Type B pancreatic cell (in vitro differentiated cells): Measurements from ENCODE around the gene PCDHB13. TPM values are rescaled to one million over a fixed set of nuclear protein-coding genes. Genes with fewer than 3 reads are reported as not detected.
"Not testable (repeated sequence)": the region's sequence is repeated elsewhere in the genome, so short reads cannot be mapped to it uniquely, and the experiment has no call there.

ENCODE experiments used
- DNase-seq: peaks from one replicate; pipeline ENCODE4 v3.0.0; 2021; ENCODE audit warnings: mixed read lengths; ENCODE audit not compliant: unreplicated experiment; ENCODE audit errors: extremely low spot score
- H3K27ac Mint-ChIP-seq: 2 replicates; pipeline ENCODE4 v1.8.0; 2021; ENCODE audit warnings: mild to moderate bottlenecking, mixed read lengths
- H3K27me3 Mint-ChIP-seq: 2 replicates; pipeline ENCODE4 v1.8.0; 2021; ENCODE audit warnings: mixed read lengths
- H3K36me3 Mint-ChIP-seq: 2 replicates; pipeline ENCODE4 v1.8.0; 2021; ENCODE audit warnings: mixed read lengths
- H3K4me1 Mint-ChIP-seq: one replicate; pipeline ENCODE4 v1.8.0; 2021; ENCODE audit warnings: mixed read lengths; ENCODE audit not compliant: unreplicated experiment
- H3K4me3 Mint-ChIP-seq: 2 replicates; pipeline ENCODE4 v1.8.0; 2021; ENCODE audit warnings: mild to moderate bottlenecking, mixed read lengths
- H3K9me3 Mint-ChIP-seq: 2 replicates; pipeline ENCODE4 v1.8.0; 2021; ENCODE audit warnings: mixed read lengths
- long read RNA-seq: library from polyadenylated mRNA; unstranded; transcript quantifications from one replicate; pipeline ENCODE4 v2.0.0, GENCODE V29; 2020
- total RNA-seq: library from RNA; stranded (reverse); gene quantifications from 2 replicates; pipeline ENCODE4 v1.2.1, GENCODE V29; 2021; ENCODE audit warnings: low replicate concordance
- TF ChIP-seq, protein P1 (sequence below): fragments of 200-600 bp; sonication (generic); conservative IDR thresholded peaks from 2 replicates; pipeline ENCODE4 v1.5.0; 2021; ENCODE audit warnings: antibody characterized with exemption, mild to moderate bottlenecking

Gene PCDHB13
- total RNA-seq: 2.3 and 4.7 TPM in 2 replicates
- long read RNA-seq, full-length matches to known transcripts: 5 of 6 reads
- long read RNA-seq, partial matches to known transcripts: 0 of 6 reads
- long read RNA-seq, other reads (novel, unspliced or antisense): 1 of 6 reads

- not testable (repeated sequence) for H3K27ac Mint-ChIP-seq, H3K9me3 Mint-ChIP-seq, H3K4me1 Mint-ChIP-seq, H3K36me3 Mint-ChIP-seq, DNase-seq, H3K27me3 Mint-ChIP-seq
- peak within 1 kb of the TSS; percentile 78 for H3K4me3 Mint-ChIP-seq
- TF ChIP-seq, protein P1, sequence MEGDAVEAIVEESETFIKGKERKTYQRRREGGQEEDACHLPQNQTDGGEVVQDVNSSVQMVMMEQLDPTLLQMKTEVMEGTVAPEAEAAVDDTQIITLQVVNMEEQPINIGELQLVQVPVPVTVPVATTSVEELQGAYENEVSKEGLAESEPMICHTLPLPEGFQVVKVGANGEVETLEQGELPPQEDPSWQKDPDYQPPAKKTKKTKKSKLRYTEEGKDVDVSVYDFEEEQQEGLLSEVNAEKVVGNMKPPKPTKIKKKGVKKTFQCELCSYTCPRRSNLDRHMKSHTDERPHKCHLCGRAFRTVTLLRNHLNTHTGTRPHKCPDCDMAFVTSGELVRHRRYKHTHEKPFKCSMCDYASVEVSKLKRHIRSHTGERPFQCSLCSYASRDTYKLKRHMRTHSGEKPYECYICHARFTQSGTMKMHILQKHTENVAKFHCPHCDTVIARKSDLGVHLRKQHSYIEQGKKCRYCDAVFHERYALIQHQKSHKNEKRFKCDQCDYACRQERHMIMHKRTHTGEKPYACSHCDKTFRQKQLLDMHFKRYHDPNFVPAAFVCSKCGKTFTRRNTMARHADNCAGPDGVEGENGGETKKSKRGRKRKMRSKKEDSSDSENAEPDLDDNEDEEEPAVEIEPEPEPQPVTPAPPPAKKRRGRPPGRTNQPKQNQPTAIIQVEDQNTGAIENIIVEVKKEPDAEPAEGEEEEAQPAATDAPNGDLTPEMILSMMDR: peak; percentile 48
Measured at GRCh38 chr5:141213656-141214339, at the start of gene PCDHB13. TSS of gene PCDHB13 (plus strand) at chr5:141213919. CDS start at chr5:141214124, 205 bp downstream.

- no peaks in the 10 kb centered on the region for H3K27me3 Mint-ChIP-seq
- H3K27ac Mint-ChIP-seq: no peak within 1 kb of the TSS
- H3K9me3 Mint-ChIP-seq: peaks cover 5% of the 10 kb centered on the region
- TF ChIP-seq, protein P1: peak; percentile 60
- no peaks in the 10 kb centered on the region for H3K4me1 Mint-ChIP-seq
- no peaks in the 10 kb centered on the region for H3K36me3 Mint-ChIP-seq
- no peak within 1 kb of the TSS for H3K4me3 Mint-ChIP-seq
- no peak for DNase-seq
Measured at GRCh38 chr5:141172381-141173204, 41.1 kb upstream of the PCDHB13 start, which contains the start of gene PCDHB7. TSS of gene PCDHB7 (plus strand) at chr5:141172644. CDS start at chr5:141172836, 192 bp downstream.

GRCh38 chr5:141174291-141175104 lies 39.2 kb upstream of the PCDHB13 start:
- not testable (repeated sequence) for H3K27me3 Mint-ChIP-seq, H3K27ac Mint-ChIP-seq, H3K4me1 Mint-ChIP-seq, DNase-seq, H3K9me3 Mint-ChIP-seq, H3K36me3 Mint-ChIP-seq, H3K4me3 Mint-ChIP-seq

DNA sequence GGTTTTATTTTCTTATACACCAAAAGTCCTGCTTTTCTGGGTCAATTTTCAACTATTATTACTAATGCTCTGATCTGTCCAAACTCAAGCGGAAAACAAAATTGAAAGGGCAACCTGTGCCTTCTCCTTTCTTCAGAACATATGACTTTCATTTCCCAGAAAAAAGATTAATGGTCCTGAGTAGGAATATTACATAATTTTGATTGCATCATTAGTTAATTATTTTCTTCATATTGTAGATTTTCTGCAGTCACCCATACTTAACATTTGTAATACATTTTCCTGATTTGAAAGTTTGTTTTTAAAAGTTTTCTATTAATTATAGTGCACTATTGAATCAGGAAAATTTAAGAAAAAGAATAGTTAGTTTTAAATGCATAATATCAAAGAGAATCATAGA lies 37.8 kb upstream of the PCDHB13 start:
- no peak for DNase-seq
- Mint-ChIP-seq H3K27me3 (no peaks in the 10 kb centered on the region), H3K27ac (no peak overlapping the region), H3K36me3 (no peaks in the 10 kb centered on the region), H3K4me1 (no peaks in the 10 kb centered on the region), H3K4me3 (no peak overlapping the region), H3K9me3 (no peaks in the 10 kb centered on the region)
- TF ChIP-seq, protein P1: no peak

GRCh38 chr5:141177577-141178191 lies 36.0 kb upstream of the PCDHB13 start, which contains the start of gene PCDHB8:
TSS of gene PCDHB8 (plus strand) at chr5:141177790. CDS start at chr5:141178035, 245 bp downstream.
- H3K4me3 Mint-ChIP-seq, DNase-seq, H3K36me3 Mint-ChIP-seq, H3K4me1 Mint-ChIP-seq, H3K27ac Mint-ChIP-seq, H3K9me3 Mint-ChIP-seq, H3K27me3 Mint-ChIP-seq: not testable (repeated sequence)

DNA sequence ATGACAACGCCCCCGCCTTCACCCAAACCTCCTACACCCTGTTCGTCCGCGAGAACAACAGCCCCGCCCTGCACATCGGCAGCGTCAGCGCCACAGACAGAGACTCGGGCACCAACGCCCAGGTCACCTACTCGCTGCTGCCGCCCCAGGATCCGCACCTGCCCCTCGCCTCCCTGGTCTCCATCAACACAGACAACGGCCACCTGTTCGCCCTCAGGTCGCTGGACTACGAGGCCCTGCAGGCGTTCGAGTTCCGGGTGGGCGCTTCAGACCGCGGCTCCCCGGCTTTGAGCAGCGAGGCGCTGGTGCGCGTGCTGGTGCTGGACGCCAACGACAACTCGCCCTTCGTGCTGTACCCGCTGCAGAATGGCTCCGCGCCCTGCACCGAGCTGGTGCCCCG lies 34.3 kb upstream of the PCDHB13 start:
- H3K4me3 Mint-ChIP-seq, H3K27me3 Mint-ChIP-seq, DNase-seq, H3K27ac Mint-ChIP-seq, H3K4me1 Mint-ChIP-seq, H3K36me3 Mint-ChIP-seq, H3K9me3 Mint-ChIP-seq: not testable (repeated sequence)

- H3K4me3 Mint-ChIP-seq: not testable (repeated sequence)
Measured at GRCh38 chr5:141179876-141180275, 33.8 kb upstream of the PCDHB13 start.

More at GRCh38 chr5:141179876-141180275, 33.8 kb upstream of the PCDHB13 start:
- H3K27ac Mint-ChIP-seq, H3K4me1 Mint-ChIP-seq, H3K9me3 Mint-ChIP-seq, H3K27me3 Mint-ChIP-seq, DNase-seq: not testable (repeated sequence)
- peaks cover 11% of the 10 kb centered on the region for H3K36me3 Mint-ChIP-seq
